ENCODE data around the gene NSUN6. TPM values are rescaled to one million over a fixed set of nuclear protein-coding genes. Genes with fewer than 3 reads are reported as not detected.

The NSUN6 gene
- polyA plus RNA-seq, 2 donors = 3.8 to 5.6 TPM

DNA sequence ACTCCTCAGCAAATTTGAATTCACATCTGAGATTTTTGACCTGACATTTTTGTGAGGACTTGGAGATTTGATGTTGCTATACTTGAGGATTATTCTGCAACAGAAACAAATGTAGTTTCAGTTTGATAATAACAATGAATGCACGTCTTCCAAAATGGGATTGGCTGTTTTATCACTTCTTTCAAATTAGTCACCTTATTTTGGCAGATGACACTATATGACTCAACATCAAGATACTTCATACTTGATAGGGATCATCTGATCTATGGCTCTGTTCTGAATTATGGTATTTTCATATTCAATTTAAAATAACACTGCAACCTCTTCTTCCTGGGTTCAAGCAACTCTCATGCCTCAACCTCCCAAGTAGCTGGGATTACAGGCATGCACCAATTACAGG, 32.0 kb upstream of the NSUN6 start:
- Histone ChIP-seq H3K36me3 (ENCODE audit: control insufficient read depth in 2 of 2, insufficient read depth in 2 of 2, low read length in 1 of 2) (no peaks in the 10 kb centered on the region), H3K4me3 (ENCODE audit: low read depth in 1 of 2, low read length in 2 of 2) (no peak overlapping the region), H3K4me1 (ENCODE audit: control insufficient read depth in 2 of 2, insufficient read depth in 2 of 2, low read length in 1 of 2) (no peaks in the 10 kb centered on the region), H3K27me3 (ENCODE audit: control insufficient read depth in 1 of 2, insufficient read depth in 2 of 2, low read length in 2 of 2) (no peaks in the 10 kb centered on the region), H3K9me3 (ENCODE audit: control insufficient read depth in 2 of 2, insufficient read depth in 1 of 2, low read depth in 1 of 2, low read length in 1 of 2) (no peaks in the 10 kb centered on the region), H3K27ac (ENCODE audit: low read depth in 2 of 2, low read length in 1 of 2) (no peak overlapping the region)
- WGBS, 2 donors = 20 to 39% methylated on average over 1 of the region's 1 CpG

DNA sequence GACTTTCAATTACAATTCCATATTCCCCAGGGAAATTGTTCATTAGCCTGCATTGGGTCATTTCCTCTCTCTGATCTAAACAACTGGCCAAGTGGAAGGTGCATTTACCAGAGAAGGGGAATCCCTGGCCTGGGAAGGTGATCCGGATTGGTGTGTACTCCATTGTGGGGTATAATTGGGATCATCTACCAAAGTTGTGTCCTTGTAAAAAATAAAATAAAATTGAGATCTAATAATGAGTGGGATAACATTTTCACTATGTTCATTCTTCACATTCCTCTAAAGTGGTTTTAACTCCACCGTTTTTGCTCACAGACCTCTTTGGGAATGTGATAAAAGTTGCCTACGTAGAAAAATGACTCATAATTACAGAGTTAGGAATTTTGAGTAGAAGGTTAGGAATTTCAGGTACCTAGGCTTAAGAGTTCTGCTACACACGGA, 30.6 kb upstream of the NSUN6 start:
- no peaks in the 10 kb centered on the region for H3K27me3 ChIP-seq (ENCODE audit: control insufficient read depth in 1 of 2, insufficient read depth in 2 of 2, low read length in 2 of 2)
- H3K4me3 ChIP-seq (ENCODE audit: low read depth in 1 of 2, low read length in 2 of 2) = no peak overlapping the region
- H3K36me3 ChIP-seq (ENCODE audit: control insufficient read depth in 2 of 2, insufficient read depth in 2 of 2, low read length in 1 of 2) = no peaks in the 10 kb centered on the region
- H3K9me3 ChIP-seq (ENCODE audit: control insufficient read depth in 2 of 2, insufficient read depth in 1 of 2, low read depth in 1 of 2, low read length in 1 of 2) = no peaks in the 10 kb centered on the region
- WGBS, 2 donors = 65 to 77% methylated on average over 4 of the region's 4 CpGs
- no peak overlapping the region for H3K27ac ChIP-seq (ENCODE audit: low read depth in 2 of 2, low read length in 1 of 2)
- no peaks in the 10 kb centered on the region for H3K4me1 ChIP-seq (ENCODE audit: control insufficient read depth in 2 of 2, insufficient read depth in 2 of 2, low read length in 1 of 2)

DNA sequence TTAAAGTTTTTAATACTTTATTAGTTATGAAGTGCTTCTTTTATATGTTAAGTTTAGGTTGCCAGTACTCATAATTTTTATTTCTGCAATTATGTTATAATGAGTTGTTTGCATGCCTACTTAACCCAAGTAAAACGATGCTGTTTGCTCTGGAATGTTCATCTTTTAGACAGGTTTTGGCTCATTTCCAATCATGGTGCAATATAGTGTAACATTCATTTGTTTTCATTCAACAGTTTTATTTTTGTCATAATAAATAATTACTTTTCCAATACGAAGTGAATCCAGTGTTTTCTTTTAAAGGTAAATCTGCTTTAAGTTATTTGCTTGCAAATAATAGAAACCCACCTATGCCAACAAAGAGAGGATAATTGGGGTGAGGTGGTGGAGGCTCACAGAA, 30.0 kb upstream of the NSUN6 start:
- 10 to 27% methylated on average over 2 of the region's 2 CpGs for WGBS, 2 donors
- Histone ChIP-seq H3K9me3 (ENCODE audit: control insufficient read depth in 2 of 2, insufficient read depth in 1 of 2, low read depth in 1 of 2, low read length in 1 of 2) (no peaks in the 10 kb centered on the region), H3K4me1 (ENCODE audit: control insufficient read depth in 2 of 2, insufficient read depth in 2 of 2, low read length in 1 of 2) (no peaks in the 10 kb centered on the region), H3K27ac (ENCODE audit: low read depth in 2 of 2, low read length in 1 of 2) (no peak overlapping the region), H3K4me3 (ENCODE audit: low read depth in 1 of 2, low read length in 2 of 2) (no peak overlapping the region), H3K27me3 (ENCODE audit: control insufficient read depth in 1 of 2, insufficient read depth in 2 of 2, low read length in 2 of 2) (no peaks in the 10 kb centered on the region), H3K36me3 (ENCODE audit: control insufficient read depth in 2 of 2, insufficient read depth in 2 of 2, low read length in 1 of 2) (no peaks in the 10 kb centered on the region)

DNA sequence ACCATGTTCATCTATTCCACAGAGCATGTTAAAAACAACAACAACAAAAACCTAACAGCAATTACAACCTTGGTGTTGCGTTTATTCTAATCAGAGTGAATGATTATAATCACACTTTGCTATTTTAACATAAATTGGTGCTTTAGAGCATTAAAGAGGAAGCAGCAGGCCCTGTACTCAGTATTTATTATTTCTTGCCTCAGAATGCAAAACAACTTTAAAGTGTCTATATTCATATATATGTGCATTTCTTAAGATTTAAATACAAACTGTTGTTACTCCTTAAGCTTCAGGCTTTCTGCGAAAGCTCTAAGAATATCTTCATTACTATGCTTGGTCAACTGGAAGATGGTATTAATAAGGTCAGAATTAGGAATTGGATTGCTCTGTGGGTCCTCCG, 29.4 kb upstream of the NSUN6 start:
- 91 to 92% methylated on average over 3 of the region's 3 CpGs for WGBS, 2 donors

DNA sequence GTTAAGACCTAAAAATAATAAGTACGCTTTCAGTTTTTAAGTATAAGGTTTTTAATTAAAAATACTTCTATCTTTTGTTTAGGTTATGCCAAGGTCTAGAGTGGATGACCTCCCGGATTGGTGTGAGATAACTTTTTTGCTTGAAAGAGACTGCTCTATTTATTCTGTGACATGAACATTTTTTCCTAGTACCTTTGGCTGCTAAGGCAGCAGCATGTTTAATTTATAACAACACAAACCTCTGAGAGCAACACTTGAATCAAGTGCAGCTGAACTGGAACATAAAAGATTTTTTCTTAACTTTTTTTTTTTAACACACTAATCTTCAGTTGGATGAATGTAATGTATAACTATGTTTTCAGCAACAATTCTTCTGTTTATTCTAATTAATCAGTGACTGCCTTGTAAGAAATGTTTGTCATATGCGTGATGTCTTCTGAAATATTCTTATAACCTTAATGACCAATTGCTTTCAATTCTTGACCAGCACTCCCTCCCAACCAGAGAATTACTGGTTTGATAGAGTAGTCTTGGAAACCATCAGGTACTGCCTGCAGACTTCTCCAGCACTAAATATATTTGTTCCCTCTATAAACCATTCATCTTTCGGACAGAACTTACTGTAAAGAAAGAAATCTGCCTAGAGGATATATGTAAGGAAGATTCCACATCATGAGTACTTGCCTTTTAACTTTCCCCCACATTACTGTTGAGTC, 23.9 kb upstream of the NSUN6 start:
- Histone ChIP-seq H3K27ac (ENCODE audit: low read depth in 2 of 2, low read length in 1 of 2) (no peak overlapping the region), H3K4me1 (ENCODE audit: control insufficient read depth in 2 of 2, insufficient read depth in 2 of 2, low read length in 1 of 2) (no peaks in the 10 kb centered on the region), H3K4me3 (ENCODE audit: low read depth in 1 of 2, low read length in 2 of 2) (no peak overlapping the region), H3K9me3 (ENCODE audit: control insufficient read depth in 2 of 2, insufficient read depth in 1 of 2, low read depth in 1 of 2, low read length in 1 of 2) (no peaks in the 10 kb centered on the region), H3K36me3 (ENCODE audit: control insufficient read depth in 2 of 2, insufficient read depth in 2 of 2, low read length in 1 of 2) (no peaks in the 10 kb centered on the region), H3K27me3 (ENCODE audit: control insufficient read depth in 1 of 2, insufficient read depth in 2 of 2, low read length in 2 of 2) (no peaks in the 10 kb centered on the region)
- WGBS, 2 donors = 86 to 93% methylated on average over 4 of the region's 4 CpGs

More for the DNA sequence above, 29.4 kb upstream of the NSUN6 start:
- no peaks in the 10 kb centered on the region for H3K9me3 ChIP-seq (ENCODE audit: control insufficient read depth in 2 of 2, insufficient read depth in 1 of 2, low read depth in 1 of 2, low read length in 1 of 2)
- no peaks in the 10 kb centered on the region for H3K27me3 ChIP-seq (ENCODE audit: control insufficient read depth in 1 of 2, insufficient read depth in 2 of 2, low read length in 2 of 2)
- no peak overlapping the region for H3K27ac ChIP-seq (ENCODE audit: low read depth in 2 of 2, low read length in 1 of 2)
- no peaks in the 10 kb centered on the region for H3K36me3 ChIP-seq (ENCODE audit: control insufficient read depth in 2 of 2, insufficient read depth in 2 of 2, low read length in 1 of 2)
- H3K4me3 ChIP-seq (ENCODE audit: low read depth in 1 of 2, low read length in 2 of 2) = no peak overlapping the region
- H3K4me1 ChIP-seq (ENCODE audit: control insufficient read depth in 2 of 2, insufficient read depth in 2 of 2, low read length in 1 of 2) = no peaks in the 10 kb centered on the region

DNA sequence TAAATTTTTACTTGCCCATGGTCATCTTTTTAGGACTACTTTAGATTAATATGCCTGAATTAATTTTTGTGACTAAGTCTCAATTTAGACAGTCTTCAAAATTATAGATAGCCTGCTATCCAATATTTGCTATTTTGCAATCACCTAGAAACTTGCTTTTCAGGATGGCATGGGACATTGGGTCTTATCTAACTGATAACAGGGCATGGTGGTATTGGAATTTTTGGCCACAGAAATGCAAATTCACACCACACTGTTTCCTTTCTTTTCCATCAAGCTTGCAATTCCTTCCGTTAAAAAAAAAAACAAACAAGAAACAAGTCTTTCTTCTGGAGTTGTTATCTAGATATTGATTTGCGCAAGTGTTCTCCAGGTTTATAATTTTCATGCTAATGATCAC, 16.6 kb upstream of the NSUN6 start:
- H3K27ac ChIP-seq (ENCODE audit: low read depth in 2 of 2, low read length in 1 of 2) = no peak overlapping the region
- H3K9me3 ChIP-seq (ENCODE audit: control insufficient read depth in 2 of 2, insufficient read depth in 1 of 2, low read depth in 1 of 2, low read length in 1 of 2) = no peaks in the 10 kb centered on the region
- no peaks in the 10 kb centered on the region for H3K27me3 ChIP-seq (ENCODE audit: control insufficient read depth in 1 of 2, insufficient read depth in 2 of 2, low read length in 2 of 2)
- no peaks in the 10 kb centered on the region for H3K4me1 ChIP-seq (ENCODE audit: control insufficient read depth in 2 of 2, insufficient read depth in 2 of 2, low read length in 1 of 2)
- H3K36me3 ChIP-seq (ENCODE audit: control insufficient read depth in 2 of 2, insufficient read depth in 2 of 2, low read length in 1 of 2) = no peaks in the 10 kb centered on the region
- H3K4me3 ChIP-seq (ENCODE audit: low read depth in 1 of 2, low read length in 2 of 2) = no peak overlapping the region
- 70 to 91% methylated on average over 2 of the region's 2 CpGs for WGBS, 2 donors

DNA sequence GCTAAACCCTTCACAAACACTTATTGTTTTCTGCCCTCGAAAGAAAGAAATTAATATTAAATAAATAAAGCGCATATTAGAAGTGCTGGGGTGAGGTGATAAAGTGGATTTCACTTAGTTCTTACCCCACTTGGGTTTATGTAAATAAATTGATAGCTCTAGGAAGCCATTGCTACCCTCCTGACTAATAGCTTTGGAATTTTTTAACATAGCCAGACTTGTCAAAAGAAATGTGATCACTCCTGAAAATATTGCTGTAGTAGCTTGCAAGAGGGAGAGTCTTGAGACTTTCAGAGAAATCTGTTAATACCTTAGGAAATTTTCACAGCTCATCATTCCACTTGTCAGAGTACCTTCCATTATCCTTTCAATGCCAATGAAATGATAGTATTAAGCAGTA, 15.4 kb upstream of the NSUN6 start:
- Histone ChIP-seq H3K27me3 (ENCODE audit: control insufficient read depth in 1 of 2, insufficient read depth in 2 of 2, low read length in 2 of 2) (no peaks in the 10 kb centered on the region), H3K27ac (ENCODE audit: low read depth in 2 of 2, low read length in 1 of 2) (no peak overlapping the region), H3K4me3 (ENCODE audit: low read depth in 1 of 2, low read length in 2 of 2) (no peak overlapping the region), H3K9me3 (ENCODE audit: control insufficient read depth in 2 of 2, insufficient read depth in 1 of 2, low read depth in 1 of 2, low read length in 1 of 2) (no peaks in the 10 kb centered on the region), H3K4me1 (ENCODE audit: control insufficient read depth in 2 of 2, insufficient read depth in 2 of 2, low read length in 1 of 2) (peaks cover 0 to under 1% of the 10 kb centered on the region in 2 donors), H3K36me3 (ENCODE audit: control insufficient read depth in 2 of 2, insufficient read depth in 2 of 2, low read length in 1 of 2) (no peaks in the 10 kb centered on the region)
- 48 to 58% methylated on average over 2 of the region's 2 CpGs for WGBS, 2 donors

DNA sequence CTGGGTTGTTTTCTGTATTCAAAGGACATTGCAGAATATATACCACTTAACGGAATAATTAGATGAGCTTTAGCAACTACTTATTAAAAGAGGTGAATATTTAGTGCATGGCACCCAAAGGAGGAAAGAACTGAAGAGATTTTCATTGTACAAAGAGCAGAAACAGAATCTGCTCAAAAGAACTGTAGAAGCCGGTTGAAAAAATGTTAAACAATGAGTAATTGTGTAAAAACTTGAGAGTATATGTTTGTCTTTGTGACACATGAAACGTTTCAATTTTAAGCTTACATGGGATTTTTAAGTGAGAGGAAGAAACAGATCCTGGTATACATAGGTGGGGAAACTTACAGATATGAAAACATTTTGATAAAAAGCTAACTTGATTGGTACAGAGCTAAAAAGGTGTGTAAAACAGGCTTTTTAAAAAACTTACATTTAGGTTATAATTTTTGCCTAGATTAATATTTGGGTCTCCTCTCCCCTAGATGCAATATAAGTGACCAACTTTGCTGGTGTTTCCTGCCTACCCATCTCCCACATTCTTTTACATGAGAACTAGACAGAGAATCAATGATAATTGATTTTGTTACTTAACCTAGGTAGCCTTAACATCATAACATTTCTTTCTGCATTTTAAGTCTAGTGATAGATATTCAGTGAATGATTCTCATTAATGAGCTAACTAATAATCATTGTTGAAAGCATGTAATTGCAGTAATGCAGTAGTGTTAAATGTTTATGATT, 14.6 kb upstream of the NSUN6 start:
- Histone ChIP-seq H3K4me3 (ENCODE audit: low read depth in 1 of 2, low read length in 2 of 2) (no peak overlapping the region), H3K27ac (ENCODE audit: low read depth in 2 of 2, low read length in 1 of 2) (no peak overlapping the region), H3K36me3 (ENCODE audit: control insufficient read depth in 2 of 2, insufficient read depth in 2 of 2, low read length in 1 of 2) (no peaks in the 10 kb centered on the region), H3K27me3 (ENCODE audit: control insufficient read depth in 1 of 2, insufficient read depth in 2 of 2, low read length in 2 of 2) (no peaks in the 10 kb centered on the region), H3K9me3 (ENCODE audit: control insufficient read depth in 2 of 2, insufficient read depth in 1 of 2, low read depth in 1 of 2, low read length in 1 of 2) (no peaks in the 10 kb centered on the region), H3K4me1 (ENCODE audit: control insufficient read depth in 2 of 2, insufficient read depth in 2 of 2, low read length in 1 of 2) (peaks cover 0 to 3% of the 10 kb centered on the region in 2 donors)
- 48 to 50% methylated on average over 3 of the region's 3 CpGs for WGBS, 2 donors

DNA sequence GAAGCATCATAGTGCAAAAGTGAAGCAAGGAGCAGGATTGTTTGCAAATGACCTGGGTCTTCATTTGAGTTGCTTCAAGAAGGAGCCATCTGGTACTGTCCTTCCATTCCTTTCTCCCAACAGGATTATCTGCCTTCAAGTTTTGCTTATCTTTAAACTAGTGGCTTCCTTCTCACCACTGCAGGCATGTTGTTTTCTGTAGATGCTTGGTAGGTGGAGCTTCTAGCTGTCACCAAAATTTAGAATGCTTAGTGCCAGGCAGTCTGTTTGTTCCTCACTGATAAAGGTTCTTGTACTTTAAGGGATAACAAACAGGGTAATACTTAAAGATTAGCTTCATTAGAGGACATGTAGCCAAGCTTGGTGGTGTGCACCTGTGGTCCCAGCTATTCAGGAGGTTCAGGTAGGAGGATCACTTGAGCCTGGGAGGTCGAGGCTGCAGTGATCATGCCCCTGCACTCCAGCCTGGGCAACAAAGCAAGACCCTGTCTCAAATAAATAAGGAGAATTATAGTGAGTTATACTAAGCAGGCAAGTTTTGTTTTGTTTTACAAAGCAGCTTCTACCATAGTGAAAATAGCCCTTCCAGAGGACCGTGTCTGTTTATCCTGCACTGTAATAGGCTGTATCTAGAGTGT, 13.6 kb upstream of the NSUN6 start:
- no peaks in the 10 kb centered on the region for H3K27me3 ChIP-seq (ENCODE audit: control insufficient read depth in 1 of 2, insufficient read depth in 2 of 2, low read length in 2 of 2)
- no peaks in the 10 kb centered on the region for H3K9me3 ChIP-seq (ENCODE audit: control insufficient read depth in 2 of 2, insufficient read depth in 1 of 2, low read depth in 1 of 2, low read length in 1 of 2)
- peaks cover 0 to 6% of the 10 kb centered on the region in 2 donors for H3K4me1 ChIP-seq (ENCODE audit: control insufficient read depth in 2 of 2, insufficient read depth in 2 of 2, low read length in 1 of 2)
- no peak overlapping the region for H3K4me3 ChIP-seq (ENCODE audit: low read depth in 1 of 2, low read length in 2 of 2)
- WGBS, 2 donors = 89 to 96% methylated on average over 2 of the region's 2 CpGs
- no peaks in the 10 kb centered on the region for H3K36me3 ChIP-seq (ENCODE audit: control insufficient read depth in 2 of 2, insufficient read depth in 2 of 2, low read length in 1 of 2)
- H3K27ac ChIP-seq (ENCODE audit: low read depth in 2 of 2, low read length in 1 of 2) = no peak overlapping the region

Data from esophagus (tissue), 2 donors.